ENCODE measurements around the gene ARHGEF3. TPM values are rescaled to one million over a fixed set of nuclear protein-coding genes. Genes with fewer than 3 reads are reported as not detected.

Gene ARHGEF3
- polyA plus RNA-seq, 1 donor: 29.1 TPM

GRCh38 chr3:56796202-56796601 lies 5.5 kb downstream of the ARHGEF3 start:
- no peak for DNase-seq (ENCODE audit: low read depth)

GRCh38 chr3:56795829-56796185 lies 5.9 kb downstream of the ARHGEF3 start:
- DNase-seq (ENCODE audit: low read depth): no peak

- no peak for DNase-seq (ENCODE audit: low read depth)
Measured at GRCh38 chr3:56795097-56795828, 6.5 kb downstream of the ARHGEF3 start.

- no peak for DNase-seq (ENCODE audit: low read depth)
Measured at GRCh38 chr3:56792193-56792592, 9.6 kb downstream of the ARHGEF3 start.

- DNase-seq (ENCODE audit: low read depth): no peak
Measured at GRCh38 chr3:56790016-56790821, 11.5 kb downstream of the ARHGEF3 start.

GRCh38 chr3:56789076-56789475 lies 12.7 kb downstream of the ARHGEF3 start:
- DNase-seq (ENCODE audit: low read depth): no peak

- DNase-seq (ENCODE audit: low read depth): no peak
Measured at GRCh38 chr3:56788521-56788920, 13.2 kb downstream of the ARHGEF3 start.

- DNase-seq (ENCODE audit: low read depth): no peak
Measured at GRCh38 chr3:56787784-56788256, 13.9 kb downstream of the ARHGEF3 start.

GRCh38 chr3:56787258-56787775 lies 14.4 kb downstream of the ARHGEF3 start:
- no peak for DNase-seq (ENCODE audit: low read depth)

GRCh38 chr3:56785499-56785898 lies 16.2 kb downstream of the ARHGEF3 start:
- DNase-seq (ENCODE audit: low read depth): no peak

GRCh38 chr3:56784448-56785001 lies 17.2 kb downstream of the ARHGEF3 start:
- no peak for DNase-seq (ENCODE audit: low read depth)

GRCh38 chr3:56783644-56784447 lies 17.9 kb downstream of the ARHGEF3 start:
- DNase-seq (ENCODE audit: low read depth): no peak

- no peak for DNase-seq (ENCODE audit: low read depth)
Measured at GRCh38 chr3:56782906-56783305, 18.8 kb downstream of the ARHGEF3 start.

GRCh38 chr3:56782215-56782614 lies 19.5 kb downstream of the ARHGEF3 start:
- DNase-seq (ENCODE audit: low read depth): no peak

GRCh38 chr3:56781762-56782161 lies 20.0 kb downstream of the ARHGEF3 start:
- DNase-seq (ENCODE audit: low read depth): no peak

- DNase-seq (ENCODE audit: low read depth): no peak
Measured at GRCh38 chr3:56780936-56781335, 20.8 kb downstream of the ARHGEF3 start.

- DNase-seq (ENCODE audit: low read depth): no peak
Measured at GRCh38 chr3:56778893-56779292, 22.9 kb downstream of the ARHGEF3 start.

- DNase-seq (ENCODE audit: low read depth): no peak
Measured at GRCh38 chr3:56776556-56776950, 25.2 kb downstream of the ARHGEF3 start.

GRCh38 chr3:56775838-56776555 lies 25.8 kb downstream of the ARHGEF3 start:
- DNase-seq (ENCODE audit: low read depth): no peak

GRCh38 chr3:56775445-56775837 lies 26.3 kb downstream of the ARHGEF3 start:
- no peak for DNase-seq (ENCODE audit: low read depth)

GRCh38 chr3:56773986-56774385 lies 27.8 kb downstream of the ARHGEF3 start:
- DNase-seq (ENCODE audit: low read depth): no peak
